H1 (cell line): ENCODE data around the gene KLHL17. TPM values are rescaled to one million over a fixed set of nuclear protein-coding genes. Genes with fewer than 3 reads are reported as not detected.

Source experiments
- CHD7 ChIP-seq: fragments of 300-600 bp; sonication (generic); IDR thresholded peaks from 2 replicates; pipeline ENCODE4 v1.7.1; 2012; ENCODE audit warnings: low read length, moderate library complexity, mild to moderate bottlenecking, inconsistent platforms; ENCODE audit not compliant: insufficient replicate concordance
- CREB1 ChIP-seq: IDR thresholded peaks from 2 replicates; pipeline ENCODE4 v1.6.1; 2012; ENCODE audit warnings: inconsistent platforms
- EGR1 ChIP-seq: IDR thresholded peaks from 2 replicates; pipeline ENCODE4 v1.6.1; 2011; ENCODE audit warnings: low read depth, low read length, borderline replicate concordance
- EP300 ChIP-seq, 2 experiments: IDR thresholded peaks; 1 replicate in 1 of 2; 2 replicates in 1 of 2; pipeline ENCODE4 v1.6.1; 2011 to 2012; ENCODE audit warnings: low read depth in 2 of 2, low read length in 2 of 2, mild to moderate bottlenecking in 2 of 2, borderline replicate concordance in 1 of 2, inconsistent platforms in 1 of 2, moderate library complexity in 1 of 2
- GABPA ChIP-seq: IDR thresholded peaks from 2 replicates; pipeline ENCODE4 v1.6.1; 2011; ENCODE audit warnings: mild to moderate bottlenecking, low read length, moderate library complexity, borderline replicate concordance; ENCODE audit not compliant: insufficient read depth
- MAX ChIP-seq: IDR thresholded peaks from 2 replicates; pipeline ENCODE4 v1.6.1; 2012; ENCODE audit warnings: inconsistent platforms
- NRF1 ChIP-seq: IDR thresholded peaks from 2 replicates; pipeline ENCODE4 v1.6.1; 2011; ENCODE audit warnings: mild to moderate bottlenecking, low read depth, low read length, improper control_type of control experiment
- RAD21 ChIP-seq, 2 experiments: IDR thresholded peaks in 1 of 2; conservative IDR thresholded peaks in 1 of 2; 2 replicates each; pipeline ENCODE4 v1.6.1; 2011; ENCODE audit warnings: low read depth in 2 of 2, low read length in 2 of 2, improper control_type of control experiment in 1 of 2, inconsistent platforms in 1 of 2, mild to moderate bottlenecking in 1 of 2, moderate library complexity in 1 of 2
- SP1 ChIP-seq: IDR thresholded peaks from 2 replicates; pipeline ENCODE4 v1.6.1; 2011; ENCODE audit warnings: low read depth, low read length
- SP4 ChIP-seq: IDR thresholded peaks from 2 replicates; pipeline ENCODE4 v1.6.1; 2012; ENCODE audit warnings: low read length, inconsistent platforms
- polyA plus RNA-seq, 7 experiments: library from polyadenylated mRNA; depleted of rRNA in 3 of 7; stranded (reverse) in 5 of 7; unstranded in 2 of 7; fragments of >200 nt in 5 of 7; fragments of 200-250 nt in 2 of 7; gene quantifications; 1 replicate in 5 of 7; 2 replicates in 1 of 7; 4 replicates in 1 of 7; pipeline versions ENCODE4 v1.2.1 to v1.2.3, GENCODE V29; 2011 to 2013; ENCODE audit warnings: missing spikeins in 2 of 7, mixed read lengths in 2 of 7
- total RNA-seq: library from RNA; stranded (reverse); fragmentation: NEBNext Ultra II Directional; extraction: Animal tissue kit (Norgen Biotek cat#: 25700); gene quantifications from 2 replicates; pipeline ENCODE4 v1.2.1, GENCODE V29; 2021

The KLHL17 gene
- total and polyA plus RNA-seq, 2 of the 8 experiments (the other 6 are each of a cell fraction or from before 2014, with no cell fraction given): 32.6 to 36.1 TPM

GRCh38 chr1:975896-976683 lies 15.7 kb downstream of the KLHL17 start (continued):
- TF ChIP-seq CHD7 (no peak), SP1 (no peak), SP4 (no peak), MAX (peak; percentile 60; the same call in 1 of the 2 replicates), CREB1 (peak; percentile 62), EGR1 (no peak), GABPA (0 out of 2 replicates have a peak, but pooled peaks have one; percentile 70), RAD21 (IDR thresholded peaks at IDR 0.05 in 1 of 2, conservative IDR thresholded peaks at IDR 0.05 in 1 of 2; ENCODE audit: low read depth in 2 of 2, low read length in 2 of 2) (peak; percentile 60 to 72), EP300 (IDR thresholded peaks at IDR 0.05; ENCODE audit: borderline replicate concordance in 1 of 2, low read depth in 2 of 2, low read length in 2 of 2) (no peak), NRF1 (no peak)
